Measurements from ENCODE around the gene NUMBL. TPM values are rescaled to one million over a fixed set of nuclear protein-coding genes. Genes with fewer than 3 reads are reported as not detected.

The NUMBL gene
- total RNA-seq, 1 experiment from 2014 or later = 57.7 TPM

DNA sequence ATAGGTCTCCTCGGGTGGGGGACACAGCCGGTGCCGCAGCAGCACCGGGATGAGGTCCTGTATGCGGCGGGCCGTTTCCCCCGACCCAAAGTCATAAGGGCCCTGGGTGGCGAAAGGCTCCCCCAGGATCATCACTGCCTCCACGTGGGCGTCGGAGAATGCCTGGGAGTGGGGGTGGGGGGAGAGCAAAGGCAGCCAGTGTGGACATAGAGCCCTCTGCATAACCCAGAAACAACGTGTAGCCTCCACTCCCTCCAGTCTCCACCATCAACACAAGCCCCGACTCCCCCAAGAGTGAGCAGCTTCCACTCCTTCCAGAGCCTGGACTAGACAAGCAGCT lies 1.7 kb upstream of the NUMBL start:
- POLR2A ChIA-PET (ENCODE audit: unreplicated experiment) = no interaction called here
- intact Hi-C loops (cut with micrococcal nuclease; ENCODE audit: unreplicated experiment) = no loop called here

DNA sequence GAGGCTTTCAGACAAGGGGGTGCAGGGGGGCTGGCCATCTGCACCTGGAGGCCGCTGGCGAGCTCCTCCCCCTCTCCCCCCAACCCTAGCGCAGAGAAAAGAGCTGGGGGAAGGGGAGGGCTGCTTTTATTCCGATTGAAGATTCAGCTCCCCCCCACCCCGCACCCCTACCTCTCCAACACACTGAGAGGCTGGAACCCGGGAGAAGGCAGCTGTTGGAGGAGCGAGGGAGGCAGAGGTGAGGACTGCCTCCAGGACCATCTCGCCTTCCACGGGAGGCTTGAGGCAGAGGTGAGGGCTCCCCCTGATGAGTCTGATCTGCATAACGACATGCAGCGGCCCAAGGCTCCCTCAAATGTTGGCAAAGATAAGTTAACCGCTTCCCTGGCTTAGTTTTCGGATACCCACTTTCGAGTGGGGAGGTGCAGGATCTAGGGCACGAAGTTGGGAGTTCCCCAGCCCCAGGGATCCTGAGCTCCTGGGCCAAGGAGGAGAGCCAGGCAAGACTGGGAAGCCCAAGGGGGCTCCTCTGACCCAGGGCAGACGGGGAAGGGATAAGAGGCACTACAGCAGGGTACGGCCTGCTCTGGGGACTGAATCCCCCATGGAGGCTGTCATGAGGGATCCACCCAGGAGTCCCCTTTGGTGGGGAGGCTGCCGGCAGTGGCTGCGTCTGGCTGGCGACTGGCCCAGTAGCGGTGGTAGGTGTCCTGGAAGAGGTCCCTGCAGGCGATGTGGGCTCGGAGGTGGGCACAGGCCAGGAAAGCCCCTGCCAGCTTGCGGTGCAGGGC lies 1.2 kb upstream of the NUMBL start:
- Histone ChIP-seq H3K4me1 (replicated peaks; ENCODE audit: insufficient read depth) (peaks cover 19% of the 10 kb centered on the region), H3K9me3 (ENCODE audit: insufficient read depth, low read depth) (no peaks in the 10 kb centered on the region), H2AFZ (no peak overlapping the region), H3K36me3 (ENCODE audit: low read depth) (no peaks in the 10 kb centered on the region), H3K79me2 (ENCODE audit: low read depth) (peaks cover 10% of the 10 kb centered on the region), H3K9me2 (ENCODE audit: insufficient read depth) (no peaks in the 10 kb centered on the region), H3K27ac (peak overlapping the region; percentile 81), H3F3A (ENCODE audit: insufficient read depth, low read depth) (peaks cover 7% of the 10 kb centered on the region; the same call in 1 of the 2 replicates), H3K4me2 (peak overlapping the region; percentile 95), H4K20me1 (ENCODE audit: insufficient read depth) (no peaks in the 10 kb centered on the region), H3K27me3 (ENCODE audit: insufficient read depth, low read depth) (no peaks in the 10 kb centered on the region), H3K4me3 (peak overlapping the region; percentile 75)
- no TSS peak for BruUV-seq (replicated peaks)
- CTCF ChIA-PET = no interaction called here
- POLR2A ChIA-PET (ENCODE audit: unreplicated experiment) = interaction anchor here (0.6 kb wide), 2 partner anchors 59 to 288 kb away, joined by 3 to 4 read pairs; partner anchors contain the start of genes ACTMAP and SNRPA
- TF ChIP-seq, protein P1, sequence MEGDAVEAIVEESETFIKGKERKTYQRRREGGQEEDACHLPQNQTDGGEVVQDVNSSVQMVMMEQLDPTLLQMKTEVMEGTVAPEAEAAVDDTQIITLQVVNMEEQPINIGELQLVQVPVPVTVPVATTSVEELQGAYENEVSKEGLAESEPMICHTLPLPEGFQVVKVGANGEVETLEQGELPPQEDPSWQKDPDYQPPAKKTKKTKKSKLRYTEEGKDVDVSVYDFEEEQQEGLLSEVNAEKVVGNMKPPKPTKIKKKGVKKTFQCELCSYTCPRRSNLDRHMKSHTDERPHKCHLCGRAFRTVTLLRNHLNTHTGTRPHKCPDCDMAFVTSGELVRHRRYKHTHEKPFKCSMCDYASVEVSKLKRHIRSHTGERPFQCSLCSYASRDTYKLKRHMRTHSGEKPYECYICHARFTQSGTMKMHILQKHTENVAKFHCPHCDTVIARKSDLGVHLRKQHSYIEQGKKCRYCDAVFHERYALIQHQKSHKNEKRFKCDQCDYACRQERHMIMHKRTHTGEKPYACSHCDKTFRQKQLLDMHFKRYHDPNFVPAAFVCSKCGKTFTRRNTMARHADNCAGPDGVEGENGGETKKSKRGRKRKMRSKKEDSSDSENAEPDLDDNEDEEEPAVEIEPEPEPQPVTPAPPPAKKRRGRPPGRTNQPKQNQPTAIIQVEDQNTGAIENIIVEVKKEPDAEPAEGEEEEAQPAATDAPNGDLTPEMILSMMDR (conservative IDR thresholded peaks at IDR 0.05) = no peak
- no peak for TF ChIP-seq EZH2 (IDR thresholded peaks at IDR 0.05; ENCODE audit: low read depth)
- DNase-seq = no peak
- intact Hi-C loops (cut with micrococcal nuclease; ENCODE audit: unreplicated experiment) = loop anchor here (2.0 kb wide), 1 partner anchor 59 kb away; the partner anchor contains the start of genes ACTMAP and SNRPA

More for the DNA sequence above, 1.7 kb upstream of the NUMBL start:
- DNase-seq = no peak
- Histone ChIP-seq H3K9me2 (ENCODE audit: insufficient read depth) (no peaks in the 10 kb centered on the region), H3K27ac (no peak overlapping the region), H3K79me2 (ENCODE audit: low read depth) (peaks cover 10% of the 10 kb centered on the region), H3K4me3 (no peak overlapping the region), H3F3A (ENCODE audit: insufficient read depth, low read depth) (peaks cover 7% of the 10 kb centered on the region; the same call in 1 of the 2 replicates), H2AFZ (no peak overlapping the region), H4K20me1 (ENCODE audit: insufficient read depth) (no peaks in the 10 kb centered on the region), H3K36me3 (ENCODE audit: low read depth) (no peaks in the 10 kb centered on the region), H3K27me3 (ENCODE audit: insufficient read depth, low read depth) (no peaks in the 10 kb centered on the region), H3K9me3 (ENCODE audit: insufficient read depth, low read depth) (no peaks in the 10 kb centered on the region), H3K4me1 (replicated peaks; ENCODE audit: insufficient read depth) (peaks cover 19% of the 10 kb centered on the region), H3K4me2 (no peak overlapping the region)
- BruUV-seq (replicated peaks) = no TSS peak
- CTCF ChIA-PET = no interaction called here
- TF ChIP-seq EZH2 (IDR thresholded peaks at IDR 0.05; ENCODE audit: low read depth) = no peak
- TF ChIP-seq, protein P1 (conservative IDR thresholded peaks at IDR 0.05) = no peak

DNA sequence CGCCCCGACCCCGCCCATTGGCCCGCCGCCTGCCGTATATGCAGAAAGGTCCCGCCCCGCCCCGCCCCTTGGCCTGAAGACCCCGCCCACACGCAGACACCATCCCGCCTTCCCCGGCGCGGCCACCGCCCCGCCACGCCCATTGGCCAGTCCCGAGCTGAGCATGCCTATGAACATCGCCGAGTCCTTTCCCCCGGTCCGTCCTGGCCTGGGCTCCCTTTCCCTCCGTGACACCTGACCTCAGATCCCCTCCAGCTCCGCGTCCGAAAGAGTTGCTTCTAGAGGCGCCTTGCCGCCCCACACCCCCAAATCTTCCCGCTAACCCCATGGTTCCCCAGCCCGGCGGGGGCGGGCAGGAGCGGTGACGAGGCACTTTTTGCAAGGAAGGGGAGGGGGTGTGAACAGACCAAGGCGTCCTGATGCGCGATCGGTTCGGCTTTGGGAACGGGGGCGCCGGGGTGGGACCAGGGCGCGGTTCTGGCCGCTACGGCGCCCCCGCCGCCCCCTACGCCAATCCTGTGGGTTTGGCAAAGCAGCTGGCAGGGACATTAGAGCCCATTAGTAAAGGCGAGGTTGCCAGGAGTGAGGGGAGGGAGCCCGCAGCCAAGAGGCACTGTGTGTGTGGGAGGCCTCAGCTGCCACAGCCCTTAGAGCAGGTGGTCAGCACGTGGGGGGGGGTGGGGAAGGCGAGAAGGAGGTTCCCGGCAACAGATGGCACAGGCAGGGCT lies 406 bp upstream of the NUMBL start:
- Histone ChIP-seq H3K9me3 (ENCODE audit: insufficient read depth, low read depth) (no peaks in the 10 kb centered on the region), H3K27me3 (ENCODE audit: insufficient read depth, low read depth) (no peaks in the 10 kb centered on the region), H4K20me1 (ENCODE audit: insufficient read depth) (no peaks in the 10 kb centered on the region), H3K4me3 (peak overlapping the region; percentile 75), H3F3A (ENCODE audit: insufficient read depth, low read depth) (peaks cover 7% of the 10 kb centered on the region; the same call in 1 of the 2 replicates), H3K36me3 (ENCODE audit: low read depth) (no peaks in the 10 kb centered on the region), H3K79me2 (ENCODE audit: low read depth) (peaks cover 10% of the 10 kb centered on the region), H3K4me2 (peak overlapping the region; percentile 95), H2AFZ (peak overlapping the region; percentile 79), H3K27ac (peak overlapping the region; percentile 81), H3K4me1 (replicated peaks; ENCODE audit: insufficient read depth) (peaks cover 19% of the 10 kb centered on the region), H3K9me2 (ENCODE audit: insufficient read depth) (no peaks in the 10 kb centered on the region)
- no peak for TF ChIP-seq EZH2 (IDR thresholded peaks at IDR 0.05; ENCODE audit: low read depth)
- TF ChIP-seq, protein P1 (conservative IDR thresholded peaks at IDR 0.05) = no peak
- CTCF ChIA-PET = no interaction called here
- TSS peak; percentile 90 for BruUV-seq (replicated peaks)
- POLR2A ChIA-PET (ENCODE audit: unreplicated experiment) = interaction anchor here (0.6 to 0.9 kb wide), 6 partner anchors 45 to 287 kb away, joined by 3 to 7 read pairs (median 3); partner anchors contain the start of genes ACTMAP, RAB4B and SNRPA
- intact Hi-C loops (cut with micrococcal nuclease; ENCODE audit: unreplicated experiment) = loop anchor here (1.0 to 2.0 kb wide), 2 partner anchors 24 to 60 kb away; partner anchors contain the start of genes ACTMAP and SNRPA
- DNase-seq = peak; percentile 77 to 90

Measured in PC-9 (cell line).